Mononuclear cell (primary cell): Measurements from ENCODE around the gene ZNF470. TPM values are rescaled to one million over a fixed set of nuclear protein-coding genes. Genes with fewer than 3 reads are reported as not detected.

Experiments
- H3K27me3 ChIP-seq: 2 replicates; pipeline ENCODE4 v1.6.0; 2011; ENCODE audit warnings: low read length, control low read depth; ENCODE audit not compliant: insufficient read depth
- H3K4me1 ChIP-seq: 2 replicates; pipeline ENCODE4 v1.5.1; 2011; ENCODE audit warnings: mild to moderate bottlenecking, low read length, control low read depth; ENCODE audit not compliant: insufficient read depth
- H3K4me3 ChIP-seq: 2 replicates; pipeline ENCODE4 v1.5.1; 2011; ENCODE audit warnings: mild to moderate bottlenecking, low read length, moderate library complexity
- H3K9me3 ChIP-seq: 2 replicates; pipeline ENCODE4 v1.5.1; 2011; ENCODE audit warnings: low read depth, mild to moderate bottlenecking, control low read depth, low read length
- total RNA-seq: library from RNA; depleted of rRNA; stranded (reverse); fragments of >200 nt; gene quantifications from one replicate; pipeline ENCODE4 v1.2.3, GENCODE V29; 2012

Gene ZNF470
- total RNA-seq: 0.94 TPM

DNA sequence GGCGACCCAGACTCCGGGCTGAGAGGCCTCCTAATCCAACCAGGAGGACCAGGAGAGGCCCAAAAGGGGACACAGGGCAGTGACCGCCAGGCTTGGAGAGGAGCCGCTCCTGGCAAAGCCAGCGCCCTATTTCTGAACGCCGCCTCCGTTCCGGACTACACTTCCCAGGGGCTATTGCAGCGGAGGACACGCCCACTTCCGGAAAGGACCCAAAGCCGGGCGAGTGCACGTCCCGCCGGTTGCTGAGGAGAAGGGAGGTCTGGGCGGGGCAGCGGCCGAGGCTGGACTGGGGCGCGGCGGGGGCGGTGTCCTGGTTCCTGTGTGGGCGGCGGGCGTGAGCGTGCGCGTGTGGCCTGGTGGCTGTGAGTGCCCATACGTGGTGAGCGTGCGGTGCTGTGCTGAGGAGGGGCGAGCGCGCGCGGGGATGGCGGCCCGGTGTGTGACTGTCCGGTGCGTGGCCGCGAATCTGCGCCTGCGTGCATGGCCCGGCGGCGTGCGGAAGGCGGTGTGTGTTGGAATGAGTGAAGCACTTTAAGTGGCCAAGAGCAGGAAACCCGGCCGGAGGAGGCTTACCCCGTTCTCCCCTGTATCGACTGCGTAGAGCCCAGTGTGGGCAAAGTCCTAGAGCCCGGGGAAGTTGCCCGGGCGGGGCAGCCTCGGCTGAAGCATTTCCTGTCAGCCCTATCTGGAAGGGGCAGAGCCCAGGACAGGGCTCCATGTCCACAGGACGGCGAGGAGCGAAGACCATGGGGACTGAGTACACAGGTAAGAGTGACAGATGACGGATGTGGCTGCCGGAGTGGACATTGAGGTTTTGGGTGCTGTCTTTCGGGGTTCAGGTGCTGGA lies at the start of gene ZNF470:
ZNF470 (plus strand) TSS at position 195 of the 847 bp plus-strand sequence. CDS start 2,844 bp downstream, outside the sequence.
- Histone ChIP-seq H3K9me3 (peaks cover 64% of the 10 kb centered on the region), H3K27me3 (no peaks in the 10 kb centered on the region), H3K4me3 (peak within 1 kb of the TSS; percentile 93), H3K4me1 (peaks cover 9% of the 10 kb centered on the region)

DNA sequence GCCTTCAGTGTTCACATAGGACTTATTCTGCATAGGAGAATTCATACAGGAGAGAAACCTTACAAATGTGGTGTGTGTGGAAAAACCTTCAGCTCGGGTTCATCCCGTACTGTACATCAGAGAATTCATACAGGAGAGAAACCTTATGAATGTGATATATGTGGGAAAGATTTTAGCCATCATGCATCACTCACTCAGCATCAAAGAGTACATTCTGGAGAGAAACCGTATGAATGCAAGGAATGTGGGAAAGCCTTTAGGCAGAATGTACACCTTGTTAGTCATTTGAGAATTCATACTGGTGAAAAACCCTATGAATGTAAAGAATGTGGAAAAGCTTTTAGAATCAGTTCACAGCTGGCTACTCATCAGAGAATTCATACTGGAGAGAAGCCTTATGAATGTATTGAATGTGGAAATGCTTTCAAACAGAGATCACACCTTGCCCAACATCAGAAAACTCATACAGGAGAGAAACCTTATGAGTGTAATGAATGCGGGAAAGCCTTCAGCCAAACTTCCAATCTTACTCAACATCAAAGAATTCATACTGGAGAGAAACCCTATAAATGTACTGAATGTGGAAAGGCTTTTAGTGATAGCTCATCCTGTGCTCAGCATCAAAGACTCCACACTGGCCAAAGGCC lies 41.9 kb upstream of the ZNF470 start:
- Histone ChIP-seq H3K27me3 (no peaks in the 10 kb centered on the region), H3K9me3 (peaks cover 91% of the 10 kb centered on the region), H3K4me1 (no peaks in the 10 kb centered on the region), H3K4me3 (no peak overlapping the region)

DNA sequence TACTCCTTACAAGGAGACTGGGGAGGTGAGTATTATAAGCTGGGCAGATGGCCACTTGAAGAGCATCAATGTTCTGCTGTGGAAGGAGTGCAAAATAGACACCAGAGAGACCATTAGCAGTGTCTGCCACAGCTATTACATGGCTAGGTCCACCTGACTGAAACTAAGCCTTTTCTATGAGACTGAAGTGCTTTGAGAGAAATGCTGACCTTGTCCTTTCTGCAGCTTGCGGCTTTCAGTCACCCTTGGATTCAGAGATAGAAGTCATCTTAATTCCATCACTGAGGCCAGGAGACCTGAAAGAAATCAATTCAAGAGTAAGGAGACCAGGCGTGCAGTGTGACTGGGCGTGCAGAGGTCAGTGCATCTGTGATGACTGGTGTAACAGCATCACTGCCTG lies 29.8 kb upstream of the ZNF470 start:
- Histone ChIP-seq H3K27me3 (no peaks in the 10 kb centered on the region), H3K9me3 (peaks cover 40% of the 10 kb centered on the region), H3K4me3 (no peak overlapping the region), H3K4me1 (peaks cover 14% of the 10 kb centered on the region)

DNA sequence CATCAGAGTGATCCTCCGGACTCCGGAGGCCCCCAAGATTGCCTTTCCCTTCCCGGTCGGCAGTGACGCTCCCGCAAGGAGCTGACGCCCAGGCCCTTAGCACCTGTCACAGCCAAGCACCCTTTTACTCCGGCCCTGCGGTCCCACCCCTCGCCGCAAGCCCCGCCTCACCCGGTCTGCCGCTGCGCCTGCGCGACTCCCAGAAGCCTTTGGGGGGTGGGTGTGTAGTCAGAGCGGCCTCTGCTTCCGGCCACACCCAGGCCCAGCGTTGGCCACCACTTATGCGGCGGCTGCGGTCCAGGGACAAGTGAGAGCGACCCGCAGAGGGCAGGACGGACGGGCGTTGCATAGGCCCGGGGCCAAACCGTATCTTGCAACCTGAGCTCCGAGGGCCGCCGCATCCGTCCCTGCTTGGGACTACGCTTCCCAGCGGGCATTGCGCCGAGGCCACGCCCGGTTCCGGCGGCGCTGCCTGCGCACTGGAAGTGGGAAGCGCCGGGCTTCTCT lies 29.0 kb upstream of the ZNF470 start:
- peaks cover 38% of the 10 kb centered on the region for H3K9me3 ChIP-seq
- peaks cover 14% of the 10 kb centered on the region for H3K4me1 ChIP-seq
- peak overlapping the region; percentile 65 for H3K4me3 ChIP-seq
- no peaks in the 10 kb centered on the region for H3K27me3 ChIP-seq

DNA sequence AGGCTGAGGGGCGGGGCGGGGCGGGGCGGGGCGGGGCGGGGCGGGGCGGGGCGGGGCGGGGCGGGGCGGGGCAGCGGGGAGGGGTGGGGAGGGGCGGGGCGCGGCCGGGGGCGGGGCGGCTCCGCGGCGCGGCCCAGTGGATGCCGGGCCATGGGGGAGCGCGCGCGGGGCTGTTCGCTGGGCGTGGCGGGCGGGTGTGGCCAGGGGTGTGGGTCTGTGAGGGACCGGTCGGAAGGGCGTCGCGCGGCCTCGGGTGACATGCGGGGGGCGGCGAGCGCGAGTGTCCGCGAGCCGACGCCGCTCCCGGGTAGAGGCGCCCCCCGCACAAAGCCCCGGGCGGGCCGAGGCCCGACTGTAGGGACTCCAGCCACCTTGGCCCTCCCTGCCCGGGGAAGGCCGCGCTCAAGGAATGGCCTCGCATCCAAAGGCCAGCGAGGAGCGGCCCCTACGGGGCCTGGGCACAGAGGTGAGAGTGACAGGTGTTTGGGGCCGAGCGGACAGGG lies 28.5 kb upstream of the ZNF470 start, which contains the start of gene ZFP28:
ZFP28 (plus strand) TSS at position 188 of the 503 bp plus-strand sequence; CDS start at position 259, 71 bp downstream.
- Histone ChIP-seq H3K4me3 (peak within 1 kb of the TSS; percentile 65), H3K4me1 (peaks cover 14% of the 10 kb centered on the region), H3K9me3 (peaks cover 42% of the 10 kb centered on the region), H3K27me3 (no peaks in the 10 kb centered on the region)

DNA sequence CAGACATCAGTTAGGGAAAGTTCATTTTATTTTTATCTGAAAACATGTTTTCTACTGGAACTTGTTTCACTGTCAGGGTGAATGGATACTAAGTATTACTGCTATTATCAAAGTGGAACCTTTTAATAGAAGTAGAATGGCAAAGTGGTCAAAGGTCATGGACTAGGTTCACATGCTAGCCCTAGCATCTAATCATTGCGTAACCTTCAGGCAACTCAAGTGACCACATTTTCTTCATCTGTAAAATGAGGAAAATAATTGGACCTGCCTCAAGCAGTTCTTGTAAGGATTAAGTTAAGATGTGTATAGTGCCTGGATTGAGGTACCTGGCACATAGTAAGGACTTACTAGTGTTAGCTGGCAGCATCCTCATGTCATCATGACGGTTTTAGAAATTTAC lies 23.5 kb upstream of the ZNF470 start:
- Histone ChIP-seq H3K4me3 (no peak overlapping the region), H3K9me3 (peaks cover 50% of the 10 kb centered on the region), H3K27me3 (no peaks in the 10 kb centered on the region), H3K4me1 (peaks cover 7% of the 10 kb centered on the region)

DNA sequence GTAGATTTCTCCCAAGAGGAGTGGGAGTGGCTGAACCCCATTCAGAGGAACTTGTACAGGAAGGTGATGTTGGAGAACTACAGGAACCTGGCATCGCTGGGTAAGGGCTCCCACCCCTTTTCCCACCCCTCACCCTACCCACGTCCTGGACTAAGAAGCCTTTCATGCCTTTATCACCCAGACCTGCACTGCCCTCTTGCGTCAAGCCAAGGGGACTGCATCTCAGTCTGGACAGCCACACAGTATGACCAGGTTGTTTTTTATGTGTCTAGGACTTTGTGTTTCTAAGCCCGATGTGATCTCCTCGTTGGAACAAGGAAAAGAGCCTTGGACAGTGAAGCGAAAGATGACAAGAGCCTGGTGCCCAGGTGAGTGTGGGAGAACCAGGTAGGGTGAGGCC lies 19.7 kb upstream of the ZNF470 start:
- Histone ChIP-seq H3K9me3 (peaks cover 82% of the 10 kb centered on the region), H3K4me3 (no peak overlapping the region)

DNA sequence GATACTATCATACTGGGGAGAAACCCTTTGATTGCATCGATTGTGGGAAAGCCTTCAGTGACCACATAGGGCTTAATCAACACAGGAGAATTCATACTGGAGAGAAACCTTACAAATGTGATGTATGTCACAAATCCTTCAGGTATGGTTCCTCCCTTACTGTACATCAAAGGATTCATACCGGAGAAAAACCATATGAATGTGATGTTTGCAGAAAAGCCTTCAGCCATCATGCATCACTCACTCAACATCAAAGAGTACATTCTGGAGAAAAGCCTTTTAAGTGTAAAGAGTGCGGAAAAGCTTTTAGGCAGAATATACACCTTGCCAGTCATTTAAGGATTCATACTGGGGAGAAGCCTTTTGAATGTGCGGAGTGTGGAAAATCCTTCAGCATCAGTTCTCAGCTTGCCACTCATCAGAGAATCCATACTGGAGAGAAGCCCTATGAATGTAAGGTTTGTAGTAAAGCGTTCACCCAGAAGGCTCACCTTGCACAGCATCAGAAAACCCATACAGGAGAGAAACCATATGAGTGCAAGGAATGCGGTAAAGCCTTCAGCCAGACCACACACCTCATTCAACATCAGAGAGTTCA lies 12.9 kb upstream of the ZNF470 start:
- Histone ChIP-seq H3K9me3 (peaks cover 88% of the 10 kb centered on the region), H3K27me3 (no peaks in the 10 kb centered on the region), H3K4me3 (no peak overlapping the region), H3K4me1 (no peaks in the 10 kb centered on the region)

More for the DNA sequence above, 19.7 kb upstream of the ZNF470 start:
- H3K4me1 ChIP-seq: no peaks in the 10 kb centered on the region
- H3K27me3 ChIP-seq: no peaks in the 10 kb centered on the region

DNA sequence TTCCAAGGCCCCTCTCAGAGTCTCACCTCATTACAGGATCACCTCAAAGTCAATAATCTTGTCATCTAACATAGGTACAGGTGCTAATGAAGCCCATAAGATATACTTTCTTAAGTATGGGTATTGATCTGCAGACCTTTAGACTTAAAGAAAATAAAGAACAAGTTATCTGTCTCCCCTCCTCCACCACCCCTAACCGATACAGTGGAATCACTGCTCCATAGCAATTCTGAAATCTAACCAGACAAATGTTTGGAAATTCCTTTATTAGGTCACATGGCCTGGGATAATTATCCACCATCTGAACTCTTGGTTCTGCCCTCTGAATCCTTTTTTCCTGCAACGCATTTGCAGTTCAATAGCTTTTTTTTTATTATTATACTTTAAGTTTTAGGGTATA lies 4.5 kb upstream of the ZNF470 start:
- Histone ChIP-seq H3K4me3 (no peak overlapping the region), H3K9me3 (peaks cover 70% of the 10 kb centered on the region), H3K4me1 (peaks cover 2% of the 10 kb centered on the region), H3K27me3 (no peaks in the 10 kb centered on the region)

DNA sequence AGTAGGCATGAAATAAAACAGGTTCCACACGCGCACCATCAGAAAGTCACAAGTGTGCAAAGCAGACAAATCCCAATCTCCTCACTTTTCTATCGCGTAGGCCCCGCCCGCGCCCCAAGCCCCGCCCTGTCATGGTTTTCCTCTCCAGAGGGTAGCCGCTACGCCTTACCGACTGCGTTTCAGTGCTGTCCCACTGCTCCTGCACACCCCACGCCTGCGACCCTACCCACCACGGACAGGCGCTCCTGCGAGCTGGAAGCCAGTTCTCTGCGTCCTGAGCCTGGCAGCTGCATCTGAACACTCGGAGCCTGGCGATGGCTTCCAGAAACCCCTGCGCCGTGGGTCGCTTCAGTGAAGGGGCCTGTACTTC lies 379 bp upstream of the ZNF470 start:
- Histone ChIP-seq H3K4me3 (peak overlapping the region; percentile 93), H3K27me3 (no peaks in the 10 kb centered on the region), H3K4me1 (peaks cover 9% of the 10 kb centered on the region), H3K9me3 (peaks cover 69% of the 10 kb centered on the region)

DNA sequence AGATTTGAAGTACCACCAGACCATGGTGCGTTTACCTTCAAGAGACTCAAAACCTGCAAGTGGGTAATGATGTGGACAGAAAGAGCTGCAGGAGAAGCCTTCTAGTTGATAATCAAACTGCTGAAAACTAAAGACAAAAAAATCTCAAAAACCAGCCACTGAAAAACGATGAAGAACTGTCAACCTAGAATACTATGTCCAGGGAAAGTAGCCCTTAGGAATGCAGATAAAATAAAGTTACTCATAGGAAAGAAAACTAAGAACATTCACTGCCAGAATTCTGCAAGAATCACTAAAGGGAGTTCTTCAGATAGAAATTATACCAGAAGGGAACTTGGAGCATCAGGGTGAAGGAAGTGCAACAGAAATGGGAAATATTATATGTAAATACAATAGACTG lies 5.3 kb downstream of the ZNF470 start:
- Histone ChIP-seq H3K4me3 (no peak overlapping the region), H3K9me3 (peaks cover 84% of the 10 kb centered on the region), H3K27me3 (no peaks in the 10 kb centered on the region), H3K4me1 (peaks cover 9% of the 10 kb centered on the region)

DNA sequence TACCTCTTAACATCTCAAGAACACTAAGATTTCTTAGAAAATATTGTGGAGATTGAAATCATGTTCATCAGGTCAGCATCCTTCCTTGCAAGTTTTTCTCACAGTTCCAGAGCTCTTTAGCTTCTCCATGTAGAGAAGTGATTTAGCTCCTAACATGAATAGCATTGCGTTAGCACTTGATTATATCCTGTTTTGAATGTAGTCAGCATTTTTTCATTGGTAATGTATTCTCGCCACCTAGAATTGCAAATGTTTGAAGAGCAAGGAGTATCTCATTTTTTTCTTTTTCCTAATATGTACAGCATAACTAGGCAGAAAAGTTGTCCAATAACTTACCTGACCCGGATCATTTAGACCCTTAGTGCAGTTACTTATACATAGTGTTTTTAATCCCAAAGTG lies 6.6 kb downstream of the ZNF470 start:
- Histone ChIP-seq H3K4me1 (no peaks in the 10 kb centered on the region), H3K4me3 (no peak overlapping the region), H3K27me3 (no peaks in the 10 kb centered on the region), H3K9me3 (peaks cover 95% of the 10 kb centered on the region)

DNA sequence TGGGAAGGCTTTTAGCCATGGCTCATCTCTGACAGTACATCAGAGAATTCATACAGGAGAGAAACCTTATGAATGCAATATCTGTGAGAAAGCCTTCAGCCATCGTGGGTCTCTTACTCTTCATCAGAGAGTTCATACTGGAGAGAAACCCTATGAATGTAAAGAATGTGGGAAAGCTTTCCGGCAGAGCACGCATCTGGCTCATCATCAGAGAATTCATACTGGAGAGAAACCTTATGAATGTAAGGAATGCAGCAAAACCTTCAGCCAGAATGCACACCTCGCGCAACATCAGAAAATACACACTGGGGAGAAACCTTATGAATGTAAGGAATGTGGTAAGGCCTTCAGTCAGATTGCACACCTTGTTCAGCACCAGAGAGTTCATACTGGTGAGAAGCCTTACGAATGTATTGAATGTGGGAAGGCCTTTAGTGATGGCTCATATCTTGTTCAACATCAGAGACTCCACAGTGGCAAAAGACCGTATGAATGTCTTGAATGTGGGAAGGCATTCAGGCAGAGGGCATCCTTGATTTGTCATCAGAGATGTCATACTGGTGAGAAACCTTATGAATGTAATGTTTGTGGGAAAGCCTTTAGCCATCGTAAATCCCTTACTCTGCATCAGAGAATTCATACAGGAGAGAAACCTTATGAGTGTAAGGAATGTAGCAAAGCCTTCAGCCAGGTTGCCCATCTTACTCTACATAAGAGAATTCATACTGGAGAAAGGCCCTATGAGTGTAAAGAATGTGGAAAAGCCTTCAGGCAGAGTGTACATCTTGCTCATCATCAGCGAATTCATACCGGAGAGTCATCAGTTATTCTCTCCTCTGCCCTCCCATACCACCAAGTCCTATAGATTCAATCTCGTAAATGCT lies 10.7 kb downstream of the ZNF470 start:
- H3K4me1 ChIP-seq: no peaks in the 10 kb centered on the region
- no peak overlapping the region for H3K4me3 ChIP-seq
- H3K9me3 ChIP-seq: peaks cover 100% of the 10 kb centered on the region
- no peaks in the 10 kb centered on the region for H3K27me3 ChIP-seq

DNA sequence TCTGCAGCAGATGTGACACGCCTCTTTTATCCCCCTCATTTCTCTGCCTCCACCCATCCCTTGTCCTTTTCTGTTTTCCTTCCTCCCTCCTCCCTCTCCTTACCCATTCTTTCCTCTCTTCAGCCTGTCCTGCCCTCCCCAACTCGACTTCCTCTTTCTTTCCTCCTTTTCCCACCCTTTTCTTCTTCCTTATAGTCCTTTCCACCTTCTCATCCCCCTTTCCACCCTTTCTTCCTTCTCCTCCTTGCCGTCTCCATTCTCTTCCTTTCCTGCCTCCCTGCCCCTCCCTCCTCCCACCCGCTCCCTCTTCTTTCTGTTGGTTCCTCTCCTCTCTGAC lies 27.1 kb downstream of the ZNF470 start:
- H3K4me3 ChIP-seq: no peak overlapping the region
- H3K9me3 ChIP-seq: peaks cover 6% of the 10 kb centered on the region
- H3K27me3 ChIP-seq: no peaks in the 10 kb centered on the region
- H3K4me1 ChIP-seq: peaks cover 15% of the 10 kb centered on the region
